GM12892 (cell line): ENCODE results near the gene ZRANB3.

ENCODE experiments used
- POLR2A ChIP-seq: IDR thresholded peaks from 2 replicates; pipeline ENCODE4 v1.6.1; 2011; ENCODE audit warnings: low read depth, low read length, control low read depth
- POLR2AphosphoS5 ChIP-seq: IDR thresholded peaks from 2 replicates; pipeline ENCODE4 v1.6.1; 2011; ENCODE audit warnings: low read depth, low read length, control low read depth
- TAF1 ChIP-seq: IDR thresholded peaks from 2 replicates; pipeline ENCODE4 v1.6.1; 2011; ENCODE audit warnings: low read depth, mild to moderate bottlenecking, control low read depth, low read length, borderline replicate concordance

DNA sequence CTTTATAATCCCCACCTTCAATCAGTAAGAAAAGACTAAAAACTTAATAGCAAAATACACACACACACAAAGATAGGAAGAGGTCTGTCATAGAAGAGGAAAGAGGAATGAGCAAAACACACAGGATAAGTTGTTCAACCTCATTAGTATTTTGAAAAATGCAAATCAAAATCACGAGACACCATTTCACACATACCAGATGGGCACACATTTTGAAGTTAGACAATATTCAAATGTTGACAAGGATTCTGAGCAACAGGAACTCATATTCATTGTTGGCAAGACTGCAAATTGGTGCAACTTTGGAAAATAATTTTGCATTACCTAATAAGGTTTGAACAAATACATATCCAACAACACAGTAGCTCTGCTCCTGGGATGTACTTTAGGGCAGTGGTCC is 351.3 kb downstream of the ZRANB3 start:
- TF ChIP-seq POLR2A (no peak), POLR2AphosphoS5 (no peak), TAF1 (no peak)
